ENCODE data around the gene CALHM5. TPM values are rescaled to one million over a fixed set of nuclear protein-coding genes. Genes with fewer than 3 reads are reported as not detected.
A peak's percentile ranks its signal among the peaks of the same experiment; 100 is the strongest.

The CALHM5 gene
- total RNA-seq, 1 experiment from 2014 or later = not detected

DNA sequence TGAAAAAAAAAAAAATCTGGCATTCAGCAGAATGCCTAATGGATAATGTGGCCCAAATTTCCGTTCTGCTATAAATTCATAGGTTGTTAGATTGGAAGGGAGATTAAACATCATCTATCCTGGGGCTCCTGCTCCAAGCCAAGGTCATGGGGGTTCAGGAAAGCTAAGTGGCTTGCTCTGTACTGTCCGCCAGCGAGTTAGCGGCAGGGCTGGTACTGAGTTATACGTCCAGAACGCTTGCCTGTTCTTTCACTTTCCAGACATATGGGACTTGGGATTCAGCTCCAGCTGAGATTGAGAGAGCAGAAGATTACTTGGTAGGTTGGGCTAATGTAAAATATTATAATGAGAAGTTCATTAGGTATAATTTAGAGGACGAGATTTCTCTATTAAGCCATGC is 60.7 kb downstream of the CALHM5 start:
- Histone ChIP-seq H3K27ac (ENCODE audit: low read length) (no peak overlapping the region), H3K4me2 (ENCODE audit: low read length) (peak overlapping the region; percentile 85), H3K9ac (ENCODE audit: low read length) (peak overlapping the region; percentile 95), H2AFZ (ENCODE audit: low read length) (peak overlapping the region; percentile 83), H4K20me1 (ENCODE audit: low read length) (0 out of 2 replicates have a peak, but pooled peaks cover 3% of the 10 kb centered on the region), H3K4me1 (ENCODE audit: insufficient read depth, low read length) (peaks cover 17% of the 10 kb centered on the region), H3K27me3 (ENCODE audit: low read length) (no peaks in the 10 kb centered on the region), H3K9me2 (replicated peaks; ENCODE audit: low read length) (no peaks in the 10 kb centered on the region), H3K36me3 (ENCODE audit: low read depth, low read length) (no peaks in the 10 kb centered on the region; the same call in 1 of the 2 replicates), H3K4me3 (ENCODE audit: low read length) (peak overlapping the region; percentile 98), H3K79me2 (ENCODE audit: low read length) (peaks cover 70% of the 10 kb centered on the region), H3K9me3 (ENCODE audit: low read length) (no peaks in the 10 kb centered on the region), H3F3A (ENCODE audit: low read length, unreplicated experiment) (no peaks in the 10 kb centered on the region)
- intact Hi-C loops (cut with micrococcal nuclease) = no loop called here
- no TSS peak for BruUV-seq (replicated peaks)
- POLR2A ChIA-PET (ENCODE audit: unreplicated experiment) = interaction anchor here (0.6 kb wide), 1 partner anchor 9 kb away, joined by 5 read pairs; no protein-coding TSS in a partner anchor
- CTCF ChIA-PET = no interaction called here
- TF ChIP-seq EZH2phosphoT487 (IDR thresholded peaks at IDR 0.05; ENCODE audit: borderline replicate concordance, low read length) = no peak
- TF ChIP-seq, protein P1, sequence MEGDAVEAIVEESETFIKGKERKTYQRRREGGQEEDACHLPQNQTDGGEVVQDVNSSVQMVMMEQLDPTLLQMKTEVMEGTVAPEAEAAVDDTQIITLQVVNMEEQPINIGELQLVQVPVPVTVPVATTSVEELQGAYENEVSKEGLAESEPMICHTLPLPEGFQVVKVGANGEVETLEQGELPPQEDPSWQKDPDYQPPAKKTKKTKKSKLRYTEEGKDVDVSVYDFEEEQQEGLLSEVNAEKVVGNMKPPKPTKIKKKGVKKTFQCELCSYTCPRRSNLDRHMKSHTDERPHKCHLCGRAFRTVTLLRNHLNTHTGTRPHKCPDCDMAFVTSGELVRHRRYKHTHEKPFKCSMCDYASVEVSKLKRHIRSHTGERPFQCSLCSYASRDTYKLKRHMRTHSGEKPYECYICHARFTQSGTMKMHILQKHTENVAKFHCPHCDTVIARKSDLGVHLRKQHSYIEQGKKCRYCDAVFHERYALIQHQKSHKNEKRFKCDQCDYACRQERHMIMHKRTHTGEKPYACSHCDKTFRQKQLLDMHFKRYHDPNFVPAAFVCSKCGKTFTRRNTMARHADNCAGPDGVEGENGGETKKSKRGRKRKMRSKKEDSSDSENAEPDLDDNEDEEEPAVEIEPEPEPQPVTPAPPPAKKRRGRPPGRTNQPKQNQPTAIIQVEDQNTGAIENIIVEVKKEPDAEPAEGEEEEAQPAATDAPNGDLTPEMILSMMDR (conservative IDR thresholded peaks at IDR 0.05; ENCODE audit: low read depth, low read length) = no peak
- TF ChIP-seq EZH2 (IDR thresholded peaks at IDR 0.05; ENCODE audit: low read length, unreplicated experiment) = no peak
- DNase-seq (no peak), ATAC-seq (no peak)

Other genes with a start within 250 kb of the CALHM5 start
- gene TSPYL1, start 231.7 kb upstream of the CALHM5 start, total RNA-seq (2014; rRNA removed) = 35.1 and 38.8 TPM in 2 replicates
- gene DSE, start 140.7 kb upstream of the CALHM5 start, total RNA-seq (2014; rRNA removed) = 9.6 and 9.8 TPM in 2 replicates
- not detected in 2 replicates for gene CALHM6, start 50.3 kb upstream of the CALHM5 start, total RNA-seq (2014; rRNA removed)
- gene TRAPPC3L, start 34.0 kb downstream of the CALHM5 start, total RNA-seq (2014; rRNA removed) = not detected in 2 replicates
- not detected in 2 replicates for gene CALHM4, start 42.1 kb downstream of the CALHM5 start, total RNA-seq (2014; rRNA removed)
- gene RWDD1, start 59.9 kb downstream of the CALHM5 start, total RNA-seq (2014; rRNA removed) = 18.4 and 24.6 TPM in 2 replicates
- gene RSPH4A, start 104.8 kb downstream of the CALHM5 start, total RNA-seq (2014; rRNA removed) = 0.04 TPM in 1 of 2 replicates, not detected in the other
- 2.7 and 6.3 TPM in 2 replicates for gene ZUP1, start 157.1 kb downstream of the CALHM5 start, total RNA-seq (2014; rRNA removed)
- 4.9 and 5.5 TPM in 2 replicates for gene KPNA5, start 169.6 kb downstream of the CALHM5 start, total RNA-seq (2014; rRNA removed)

Measured in PC-3 (cell line).